ENCODE data around the gene THNSL1. TPM values are rescaled to one million over a fixed set of nuclear protein-coding genes. Genes with fewer than 3 reads are reported as not detected.

THNSL1 gene
- total RNA-seq, 1 experiment from 2014 or later: 3.0 TPM

GRCh38 chr10:25026463-25026862 is 10.1 kb downstream of the THNSL1 start:
- Histone ChIP-seq H3K27ac (ENCODE audit: low read length) (no peak overlapping the region), H3K4me1 (ENCODE audit: control insufficient read depth, insufficient read depth, low read length) (no peaks in the 10 kb centered on the region), H3K4me3 (ENCODE audit: low read depth in 2 of 2, low read length in 2 of 2) (no peak overlapping the region), H3K27me3 (ENCODE audit: control insufficient read depth, insufficient read depth, low read length) (no peaks in the 10 kb centered on the region), H3K9me3 (ENCODE audit: control insufficient read depth, insufficient read depth, low read depth, low read length) (no peaks in the 10 kb centered on the region), H3K36me3 (ENCODE audit: control insufficient read depth, insufficient read depth, low read length) (no peaks in the 10 kb centered on the region; the same call in 1 of the 2 replicates)
- ChIA-PET POLR2A (no interaction called here), CTCF (no interaction called here)
- ATAC-seq (no peak), DNase-seq (ENCODE audit: low read depth, low spot score) (no peak)
- no peak for TF ChIP-seq REST (IDR thresholded peaks at IDR 0.05; ENCODE audit: insufficient read depth in 1 of 2, low read depth in 2 of 2, low read length in 1 of 2)
- TF ChIP-seq TCF7L2 (IDR thresholded peaks at IDR 0.05; ENCODE audit: low read depth, low read length): no peak
- TF ChIP-seq CTCF (IDR thresholded peaks at IDR 0.05): peak; percentile 9; the same call in 1 of the 2 replicates
- no peak for TF ChIP-seq POLR2AphosphoS5 (IDR thresholded peaks at IDR 0.05; ENCODE audit: low read depth, low read length)
- no peak for TF ChIP-seq SIN3A (IDR thresholded peaks at IDR 0.05; ENCODE audit: borderline replicate concordance, insufficient read depth, low read depth, low read length)
- no TSS peak for BruUV-seq (replicated peaks)
- in situ Hi-C loops (cut with HindIII; ENCODE audit: low pct_unique_long_range_greater_than_20kb, low sequenced_read_pairs) (no loop called here), intact Hi-C loops (cut with micrococcal nuclease; ENCODE audit: unreplicated experiment) (no loop called here)

DNA sequence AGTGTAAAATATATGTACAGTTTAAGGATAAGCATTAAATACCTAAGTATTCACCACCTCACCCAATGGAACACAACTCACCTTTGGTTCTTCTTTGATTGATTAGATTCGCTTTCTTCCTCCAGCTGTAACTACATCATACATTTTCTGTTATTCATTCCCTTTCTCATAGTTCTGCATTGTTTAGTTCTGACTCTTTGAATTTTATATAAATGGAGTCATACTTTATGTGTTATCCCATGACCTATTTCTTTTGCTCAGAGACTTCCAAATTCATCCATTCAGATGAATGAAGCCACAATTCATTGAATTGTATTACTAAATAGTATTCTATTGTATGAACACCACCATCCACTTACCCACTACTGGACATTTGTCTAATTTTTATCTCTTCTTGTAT is 12.3 kb downstream of the THNSL1 start:
- no peak overlapping the region for H3K4me3 ChIP-seq (ENCODE audit: low read depth in 2 of 2, low read length in 2 of 2)
- POLR2A ChIA-PET: no interaction called here
- intact Hi-C loops (cut with micrococcal nuclease; ENCODE audit: unreplicated experiment): no loop called here
- H3K36me3 ChIP-seq (ENCODE audit: control insufficient read depth, insufficient read depth, low read length): no peaks in the 10 kb centered on the region
- no peaks in the 10 kb centered on the region for H3K9me3 ChIP-seq (ENCODE audit: control insufficient read depth, insufficient read depth, low read depth, low read length)
- TF ChIP-seq CTCF (IDR thresholded peaks at IDR 0.05): no peak
- no peak for ATAC-seq
- no peaks in the 10 kb centered on the region for H3K27me3 ChIP-seq (ENCODE audit: control insufficient read depth, insufficient read depth, low read length)
- no peaks in the 10 kb centered on the region for H3K4me1 ChIP-seq (ENCODE audit: control insufficient read depth, insufficient read depth, low read length)
- H3K27ac ChIP-seq (ENCODE audit: low read length): no peak overlapping the region
- no peak for DNase-seq (ENCODE audit: low read depth, low spot score)
- CTCF ChIA-PET: no interaction called here
- no TSS peak for BruUV-seq (replicated peaks)
- in situ Hi-C loops (cut with HindIII; ENCODE audit: low pct_unique_long_range_greater_than_20kb, low sequenced_read_pairs): no loop called here

DNA sequence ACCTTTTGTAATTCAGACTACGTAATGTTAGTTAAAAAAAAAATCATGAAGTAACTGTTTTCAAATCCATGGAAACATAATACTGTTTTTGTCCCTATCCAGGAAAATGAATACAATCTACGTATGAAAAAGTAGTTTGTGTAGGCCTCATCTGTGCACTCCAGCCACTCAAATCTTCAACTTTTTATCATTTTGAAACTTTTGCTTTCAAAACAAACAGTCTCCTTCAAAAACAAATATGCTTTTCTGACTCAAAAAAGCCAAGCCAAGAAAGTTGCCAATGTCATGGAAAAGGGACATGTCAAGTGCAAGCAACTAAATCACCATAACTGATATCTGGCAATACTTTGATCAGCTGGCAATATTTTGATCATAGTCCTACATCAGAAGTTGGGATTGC is 13.1 kb downstream of the THNSL1 start:
- Histone ChIP-seq H3K9me3 (ENCODE audit: control insufficient read depth, insufficient read depth, low read depth, low read length) (no peaks in the 10 kb centered on the region), H3K4me1 (ENCODE audit: control insufficient read depth, insufficient read depth, low read length) (no peaks in the 10 kb centered on the region), H3K36me3 (ENCODE audit: control insufficient read depth, insufficient read depth, low read length) (no peaks in the 10 kb centered on the region), H3K27ac (ENCODE audit: low read length) (no peak overlapping the region), H3K27me3 (ENCODE audit: control insufficient read depth, insufficient read depth, low read length) (no peaks in the 10 kb centered on the region), H3K4me3 (ENCODE audit: low read depth in 2 of 2, low read length in 2 of 2) (no peak overlapping the region)
- intact Hi-C loops (cut with micrococcal nuclease; ENCODE audit: unreplicated experiment): no loop called here
- ATAC-seq (no peak), DNase-seq (ENCODE audit: low read depth, low spot score) (no peak)
- ChIA-PET POLR2A (no interaction called here), CTCF (no interaction called here)
- no TSS peak for BruUV-seq (replicated peaks)
- no peak for TF ChIP-seq CTCF (IDR thresholded peaks at IDR 0.05)
- TF ChIP-seq REST (IDR thresholded peaks at IDR 0.05; ENCODE audit: insufficient read depth in 1 of 2, low read depth in 2 of 2, low read length in 1 of 2): no peak
- no peak for TF ChIP-seq TCF7L2 (IDR thresholded peaks at IDR 0.05; ENCODE audit: low read depth, low read length)
- TF ChIP-seq POLR2AphosphoS5 (IDR thresholded peaks at IDR 0.05; ENCODE audit: low read depth, low read length): no peak
- TF ChIP-seq SIN3A (IDR thresholded peaks at IDR 0.05; ENCODE audit: borderline replicate concordance, insufficient read depth, low read depth, low read length): no peak
- in situ Hi-C loops (cut with HindIII; ENCODE audit: low pct_unique_long_range_greater_than_20kb, low sequenced_read_pairs): no loop called here

Data from Panc1 (cell line).